CD4-positive, alpha-beta T cell treated with Interleukin-21 for 1 hour (primary cell): Measurements from ENCODE around the gene POLR2B.
"Not testable (repeated sequence)": the region's sequence is repeated elsewhere in the genome, so short reads cannot be mapped to it uniquely, and the experiment has no call there.

ENCODE experiments used
- DNase-seq: peaks from one replicate; pipeline ENCODE4 v3.0.0-alpha.2; 2020

Gene POLR2B

GRCh38 chr4:56978750-56979303, at the start of gene POLR2B:
Gene POLR2B (plus strand): TSS chr4:56978896. CDS start chr4:56978986, 90 bp downstream.
- DNase-seq: peak; percentile 91

DNA sequence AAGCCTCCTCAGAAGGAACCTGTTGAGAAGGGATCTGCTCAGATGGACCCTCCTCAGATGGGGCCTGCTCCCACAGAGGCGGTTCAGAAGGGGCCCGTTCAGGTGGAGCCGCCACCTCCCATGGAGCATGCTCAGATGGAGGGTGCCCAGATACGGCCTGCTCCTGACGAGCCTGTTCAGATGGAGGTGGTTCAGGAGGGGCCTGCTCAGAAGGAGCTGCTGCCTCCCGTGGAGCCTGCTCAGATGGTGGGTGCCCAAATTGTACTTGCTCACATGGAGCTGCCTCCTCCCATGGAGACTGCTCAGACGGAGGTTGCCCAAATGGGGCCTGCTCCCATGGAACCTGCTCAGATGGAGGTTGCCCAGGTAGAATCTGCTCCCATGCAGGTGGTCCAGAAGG, 48.1 kb upstream of the POLR2B start:
- DNase-seq: no peak

DNA sequence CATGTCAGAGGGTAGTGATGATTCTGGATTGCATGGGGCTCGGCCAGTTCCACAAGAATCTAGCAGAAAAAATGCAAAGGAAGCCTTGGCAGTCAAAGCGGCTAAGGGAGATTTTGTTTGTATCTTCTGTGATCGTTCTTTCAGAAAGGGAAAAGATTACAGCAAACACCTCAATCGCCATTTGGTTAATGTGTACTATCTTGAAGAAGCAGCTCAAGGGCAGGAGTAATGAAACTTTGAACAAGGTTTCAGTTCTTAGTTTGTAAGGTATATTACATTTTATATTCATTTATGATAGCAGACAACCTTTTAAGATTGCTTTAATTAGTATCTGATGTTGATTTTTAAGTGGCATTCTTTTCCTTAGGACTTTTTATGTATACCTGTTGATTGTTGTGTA, 46.8 kb upstream of the POLR2B start:
- no peak for DNase-seq

DNA sequence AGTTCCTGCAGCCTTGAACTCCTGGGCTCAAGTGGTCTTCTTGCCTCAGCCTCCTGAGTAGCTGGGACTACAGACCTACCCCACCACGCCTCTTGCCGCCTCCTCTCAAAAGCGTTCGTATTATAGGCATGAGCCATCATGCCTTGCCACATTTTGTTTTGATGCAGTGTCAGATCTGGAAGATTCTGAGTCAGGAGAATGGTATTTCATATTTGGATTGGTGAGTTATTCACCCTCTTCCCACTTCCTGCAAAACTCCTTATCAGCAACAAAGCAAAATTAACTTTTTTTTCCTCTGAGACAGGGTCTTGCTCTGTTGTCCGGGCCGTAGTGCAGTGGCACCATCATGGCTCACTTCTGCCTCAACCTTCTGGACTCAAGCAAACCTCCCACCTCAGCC, 41.4 kb upstream of the POLR2B start:
- DNase-seq: no peak

DNA sequence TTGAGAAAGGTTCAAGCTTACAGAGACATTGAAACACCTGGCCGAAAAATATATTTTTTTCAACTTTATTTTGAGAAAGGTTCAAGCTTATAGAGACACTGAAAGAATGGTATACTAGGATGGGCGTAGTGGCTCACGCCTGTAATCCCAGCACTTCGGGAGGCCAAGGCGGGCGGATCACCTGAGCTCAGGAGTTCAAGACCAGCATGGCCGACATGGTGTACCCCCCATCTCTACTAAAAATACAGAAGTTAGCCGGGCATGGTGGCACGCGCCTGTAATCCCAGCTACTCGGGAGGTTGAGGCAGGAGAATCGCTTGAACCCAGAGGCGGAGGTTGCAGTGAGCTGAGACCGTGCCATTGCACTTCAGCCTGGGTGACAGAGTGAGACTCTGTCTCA, 38.9 kb upstream of the POLR2B start:
- not testable (repeated sequence) for DNase-seq

DNA sequence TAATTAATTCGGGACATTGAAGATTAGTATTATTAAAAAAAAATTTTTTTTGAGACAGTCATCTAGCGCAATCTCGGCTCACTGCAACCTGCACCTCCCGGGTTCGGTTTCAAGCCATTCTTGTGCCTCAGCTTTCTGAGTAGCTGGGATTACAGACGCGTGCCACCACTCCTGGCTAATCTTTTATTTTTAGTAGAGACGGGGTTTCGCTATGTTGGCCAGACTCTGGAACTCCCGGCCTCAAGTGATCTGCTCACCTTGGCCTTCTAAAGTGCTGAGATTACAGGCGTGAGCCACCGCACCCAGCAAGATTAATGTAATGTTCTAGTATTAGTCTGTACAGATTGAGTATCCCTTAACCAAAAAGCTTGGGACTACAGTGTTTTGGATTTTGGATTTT, 38.3 kb upstream of the POLR2B start:
- DNase-seq: no peak

GRCh38 chr4:56940971-56941370, 37.7 kb upstream of the POLR2B start:
- DNase-seq: no peak

DNA sequence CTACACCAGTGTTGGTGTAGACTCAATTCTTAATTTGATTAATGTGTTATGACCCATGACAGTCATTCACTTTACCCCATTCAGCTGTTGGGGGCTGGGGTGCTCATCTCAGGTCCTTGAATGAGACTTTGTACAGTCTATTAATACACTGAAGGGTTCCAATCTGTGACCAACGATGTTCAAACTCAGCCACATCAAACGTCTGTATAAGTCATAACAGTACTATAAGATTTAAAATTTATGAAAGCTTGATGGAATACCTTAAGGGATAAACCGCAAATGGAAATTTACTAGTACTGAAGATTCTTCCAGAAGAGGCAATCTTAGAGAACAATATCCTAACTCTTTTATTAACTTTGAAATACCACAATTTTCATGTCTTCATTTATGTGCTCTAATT, 37.3 kb upstream of the POLR2B start:
- DNase-seq: no peak

GRCh38 chr4:56953680-56954520, 24.8 kb upstream of the POLR2B start:
- DNase-seq: no peak

- no peak for DNase-seq
Measured at GRCh38 chr4:56958111-56958517, 20.6 kb upstream of the POLR2B start.

DNA sequence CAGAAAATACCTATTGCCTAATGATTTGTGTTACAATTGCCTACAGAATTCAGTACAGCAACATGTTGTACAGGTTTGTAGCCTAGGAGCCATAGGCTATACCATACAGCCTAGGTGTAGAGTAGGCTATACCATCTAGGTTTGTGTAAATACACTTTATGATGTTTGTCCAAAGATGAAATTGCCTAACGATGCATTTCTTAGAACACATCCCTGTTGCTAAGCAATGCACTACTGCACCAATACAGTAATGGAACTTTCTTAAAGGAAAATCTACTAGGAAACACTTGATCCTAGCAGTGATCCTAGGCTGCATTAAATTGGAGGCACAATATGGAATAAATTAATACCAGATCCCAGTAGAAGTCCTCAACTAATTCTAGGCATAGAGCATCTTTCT, 19.6 kb upstream of the POLR2B start:
- no peak for DNase-seq

DNA sequence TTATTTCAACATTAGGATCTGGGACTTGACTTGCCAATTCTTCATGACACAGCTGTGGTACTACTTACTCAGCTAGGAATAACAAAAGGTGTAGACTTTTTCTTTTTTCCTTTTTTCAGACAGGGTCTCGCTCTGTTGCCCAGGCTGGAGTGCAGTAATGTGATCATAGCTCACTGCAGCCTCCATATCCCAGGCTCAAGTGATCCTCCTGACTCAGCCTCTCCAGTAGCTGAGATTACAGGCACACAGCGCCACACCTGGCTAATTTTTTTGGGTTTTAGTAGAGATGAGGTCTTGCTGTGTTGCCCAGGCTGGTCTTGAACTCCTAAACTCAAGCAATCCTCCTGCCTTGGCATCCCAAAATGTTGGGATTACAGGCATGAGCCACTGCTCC, 17.6 kb upstream of the POLR2B start:
- DNase-seq: no peak

DNA sequence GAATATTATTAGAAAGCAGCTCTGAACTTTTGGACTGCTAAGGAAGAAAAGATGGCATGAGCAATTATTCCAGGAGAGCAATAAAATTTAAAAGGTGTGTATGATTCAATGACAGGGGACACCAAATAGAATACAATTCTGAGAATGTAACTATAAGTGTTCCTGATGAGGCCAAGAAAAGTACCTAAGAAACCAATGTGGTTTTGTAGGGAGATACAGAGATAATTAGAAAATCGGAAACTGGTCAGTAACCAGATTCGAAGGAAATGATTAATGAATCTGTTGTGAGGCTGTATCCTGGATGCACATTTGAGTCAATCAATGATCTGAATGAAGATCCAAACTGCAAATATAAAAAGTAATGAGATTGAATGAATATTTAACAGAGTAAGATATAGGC, 7.3 kb upstream of the POLR2B start:
- DNase-seq: no peak

- no peak for DNase-seq
Measured at GRCh38 chr4:56972389-56972788, 6.3 kb upstream of the POLR2B start.

GRCh38 chr4:56972809-56973208, 5.9 kb upstream of the POLR2B start:
- DNase-seq: no peak

DNA sequence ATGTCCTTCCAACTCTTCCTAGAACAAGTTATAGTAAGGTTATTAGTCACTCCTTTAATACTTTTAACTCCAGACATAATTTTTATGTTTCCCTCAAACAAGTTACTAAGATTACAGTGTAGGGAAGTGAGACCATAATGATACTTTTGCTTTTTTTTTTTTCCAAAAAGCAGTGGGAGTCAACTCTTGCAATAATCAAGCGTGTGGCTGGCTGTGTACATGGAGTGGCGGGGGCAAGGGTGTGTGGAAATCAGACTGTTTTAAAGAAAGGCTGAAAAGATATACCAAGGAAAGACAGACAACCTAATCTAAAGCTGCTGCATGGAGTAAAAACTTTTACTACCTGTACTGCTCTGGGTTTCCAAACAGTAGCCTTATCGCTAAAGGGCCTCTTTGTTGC, 5.4 kb upstream of the POLR2B start:
- no peak for DNase-seq

DNA sequence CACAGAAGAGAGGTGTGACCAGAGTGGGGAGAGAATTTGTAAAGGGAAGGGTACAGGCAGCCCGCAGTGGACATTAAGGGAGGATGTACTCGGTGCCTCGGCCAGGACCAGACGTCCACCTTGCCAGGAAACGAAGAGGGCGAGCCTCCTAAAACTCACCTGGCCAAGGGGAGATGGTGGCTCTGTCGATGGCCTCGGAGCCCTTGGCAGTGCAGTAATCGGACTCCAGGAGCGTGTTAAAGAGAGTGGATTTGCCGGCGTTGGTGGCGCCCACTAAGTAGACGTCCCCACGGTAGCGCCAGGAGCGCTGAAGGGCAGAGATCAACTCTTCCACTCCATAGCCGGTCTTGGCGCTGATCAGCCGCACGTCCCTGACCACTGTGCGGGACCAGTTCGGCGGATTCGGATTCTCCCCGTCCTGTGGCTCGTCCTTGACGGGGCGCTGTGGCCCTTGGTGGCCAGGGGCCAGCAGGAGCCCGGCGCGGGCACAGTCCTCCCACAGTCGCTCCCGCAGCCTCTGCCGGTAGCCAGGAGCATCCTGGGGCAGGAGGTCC, 2.3 kb upstream of the POLR2B start:
- no peak for DNase-seq

GRCh38 chr4:56976837-56977320, 1.8 kb upstream of the POLR2B start:
- peak; percentile 53 for DNase-seq

- DNase-seq: peak; percentile 99
Measured at GRCh38 chr4:56977321-56978012, 1.2 kb upstream of the POLR2B start, which contains the start of gene NOA1. Gene NOA1 (minus strand): TSS chr4:56977606. CDS start chr4:56977585, 21 bp downstream.

GRCh38 chr4:56979421-56980072, 851 bp downstream of the POLR2B start:
- DNase-seq: peak; percentile 54

DNA sequence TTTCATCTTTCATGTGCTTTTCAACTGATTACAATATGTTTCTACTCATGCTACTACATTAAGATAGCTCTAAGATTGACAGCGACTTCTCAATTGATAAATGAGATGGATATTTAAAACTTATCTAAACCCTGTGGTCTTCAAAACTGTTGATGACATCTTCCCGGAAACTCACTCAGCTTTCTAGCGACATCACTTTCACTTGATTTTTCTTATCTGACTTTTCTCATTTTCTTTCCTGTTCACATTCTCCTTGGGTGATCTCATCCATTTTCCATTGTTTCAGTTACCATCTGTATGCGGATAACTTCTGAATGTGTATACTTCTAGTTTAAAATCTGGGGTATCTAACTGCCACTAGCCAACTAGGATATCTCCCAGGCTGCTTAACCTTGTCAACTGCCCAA, 3.1 kb downstream of the POLR2B start:
- DNase-seq: peak; percentile 26

- no peak for DNase-seq
Measured at GRCh38 chr4:56986192-56986591, 7.5 kb downstream of the POLR2B start.

GRCh38 chr4:56986952-56987351, 8.3 kb downstream of the POLR2B start:
- DNase-seq: no peak
